Activated CD8-positive, alpha-beta memory T cell treated with anti-CD3 and anti-CD28 coated beads for 24 hours (primary cell): ENCODE results near the gene MAP3K7CL.

Experiments
- DNase-seq: peaks from one replicate; pipeline ENCODE4 v3.0.0-alpha.2; 2020

Gene MAP3K7CL

GRCh38 chr21:29172282-29172681 is 41.8 kb downstream of the MAP3K7CL start:
- DNase-seq = no peak

GRCh38 chr21:29174607-29175013 is 44.2 kb downstream of the MAP3K7CL start:
- DNase-seq = no peak

GRCh38 chr21:29175408-29176134 is 45.1 kb downstream of the MAP3K7CL start:
- DNase-seq = no peak

- DNase-seq = no peak
Observed at GRCh38 chr21:29176471-29177120, 46.2 kb downstream of the MAP3K7CL start.

GRCh38 chr21:29177800-29178199 is 47.4 kb downstream of the MAP3K7CL start:
- DNase-seq = no peak

- DNase-seq = no peak
Observed at GRCh38 chr21:29178926-29179325, 48.5 kb downstream of the MAP3K7CL start.

- no peak for DNase-seq
Observed at GRCh38 chr21:29179503-29179902, 49.1 kb downstream of the MAP3K7CL start.

GRCh38 chr21:29181799-29182470 is 51.5 kb downstream of the MAP3K7CL start:
- no peak for DNase-seq

GRCh38 chr21:29182691-29183092 is 52.2 kb downstream of the MAP3K7CL start:
- DNase-seq = no peak

GRCh38 chr21:29184037-29184436 is 53.6 kb downstream of the MAP3K7CL start:
- no peak for DNase-seq

GRCh38 chr21:29185172-29185571 is 54.7 kb downstream of the MAP3K7CL start:
- DNase-seq = no peak

- DNase-seq = no peak
Observed at GRCh38 chr21:29185633-29186032, 55.2 kb downstream of the MAP3K7CL start.

GRCh38 chr21:29186246-29186645 is 55.8 kb downstream of the MAP3K7CL start:
- DNase-seq = no peak

- DNase-seq = no peak
Observed at GRCh38 chr21:29187944-29188343, 57.5 kb downstream of the MAP3K7CL start.

GRCh38 chr21:29189353-29189752 is 58.9 kb downstream of the MAP3K7CL start:
- no peak for DNase-seq

- DNase-seq = no peak
Observed at GRCh38 chr21:29190923-29191331, 60.5 kb downstream of the MAP3K7CL start.

- no peak for DNase-seq
Observed at GRCh38 chr21:29193072-29193471, 62.6 kb downstream of the MAP3K7CL start.

GRCh38 chr21:29193901-29194300 is 63.5 kb downstream of the MAP3K7CL start:
- no peak for DNase-seq

- DNase-seq = no peak
Observed at GRCh38 chr21:29194342-29194741, 63.9 kb downstream of the MAP3K7CL start.

GRCh38 chr21:29194847-29195246 is 64.4 kb downstream of the MAP3K7CL start:
- no peak for DNase-seq

GRCh38 chr21:29195981-29196669 is 65.7 kb downstream of the MAP3K7CL start:
- DNase-seq = peak; percentile 71

- no peak for DNase-seq
Observed at GRCh38 chr21:29196670-29197191, 66.3 kb downstream of the MAP3K7CL start.

- DNase-seq = no peak
Observed at GRCh38 chr21:29201186-29201585, 70.7 kb downstream of the MAP3K7CL start.
